ENCODE results near the gene CFB. TPM values are rescaled to one million over a fixed set of nuclear protein-coding genes. Genes with fewer than 3 reads are reported as not detected.

CFB gene
- total and polyA plus RNA-seq, 2 of the 13 experiments (the other 11 are each of a cell fraction or from before 2014, with no cell fraction given): 171 to 513 TPM

GRCh38 chr6:31945507-31946369 is at the start of gene CFB (continued):
- TF ChIP-seq ZNF691 (CRISPR knock-in tag; IDR thresholded peaks at IDR 0.05; ENCODE audit: borderline replicate concordance, low read depth): peak; percentile 76; the same call in 1 of the 2 replicates
- TF ChIP-seq SNAPC2 (CRISPR knock-in tag; IDR thresholded peaks at IDR 0.05): peak; percentile 87; the same call in 1 of the 2 replicates
- TF ChIP-seq PAXIP1 (CRISPR knock-in tag; conservative IDR thresholded peaks at IDR 0.05): peak; percentile 100
- no peak for TF ChIP-seq ZNF549 (CRISPR knock-in tag; IDR thresholded peaks at IDR 0.05)
- TF ChIP-seq ZNF138 (CRISPR knock-in tag; IDR thresholded peaks at IDR 0.05; ENCODE audit: low read depth): no peak
- no peak; the same call in 1 of the 2 replicates for TF ChIP-seq LBX2 (CRISPR knock-in tag; IDR thresholded peaks at IDR 0.05; ENCODE audit: borderline replicate concordance)
- no peak for TF ChIP-seq ZNF562 (CRISPR knock-in tag; IDR thresholded peaks at IDR 0.05; ENCODE audit: borderline replicate concordance)
- TF ChIP-seq HNF4A (CRISPR knock-in tag; IDR thresholded peaks at IDR 0.05): peak; percentile 99
- TF ChIP-seq ZNF431 (CRISPR knock-in tag; IDR thresholded peaks at IDR 0.05; ENCODE audit: borderline replicate concordance, low read depth): peak; percentile 44; the same call in 1 of the 2 replicates
- no peak for TF ChIP-seq BORCS8-MEF2B (CRISPR knock-in tag; IDR thresholded peaks at IDR 0.05)
- TF ChIP-seq NFAT5 (CRISPR knock-in tag; IDR thresholded peaks at IDR 0.05): 0 out of 2 replicates have a peak, but pooled peaks have one; percentile 2
- 0 out of 2 replicates have a peak, but pooled peaks have one; percentile 26 for TF ChIP-seq NKX3-1 (CRISPR knock-in tag; IDR thresholded peaks at IDR 0.05)
- no peak for TF ChIP-seq ZNF33A (CRISPR knock-in tag; IDR thresholded peaks at IDR 0.05; ENCODE audit: borderline replicate concordance)
- peak; percentile 40 for TF ChIP-seq RAD21 (CRISPR knock-in tag; IDR thresholded peaks at IDR 0.05)
- no peak; the same call in 1 of the 2 replicates for TF ChIP-seq ZNF576 (CRISPR knock-in tag; IDR thresholded peaks at IDR 0.05)
- peak; percentile 82; the same call in 1 of the 2 replicates for TF ChIP-seq ZNF205 (CRISPR knock-in tag; IDR thresholded peaks at IDR 0.05)
- no peak for TF ChIP-seq ZNF546 (CRISPR knock-in tag; conservative IDR thresholded peaks at IDR 0.05)
- TF ChIP-seq FLYWCH1 (CRISPR knock-in tag; IDR thresholded peaks at IDR 0.05): no peak
